HG03045 (cell line): ENCODE results near the gene CYFIP2.
"Not testable (repeated sequence)": the region's sequence is repeated elsewhere in the genome, so short reads cannot be mapped to it uniquely, and the experiment has no call there.

ENCODE experiments used
- ATAC-seq: cut with Tn5 transposase; IDR thresholded peaks from one replicate; pipeline ENCODE4 v1.9.1; 2021; ENCODE audit warnings: mild to moderate bottlenecking, moderate library complexity; ENCODE audit not compliant: unreplicated experiment

CYFIP2 gene

DNA sequence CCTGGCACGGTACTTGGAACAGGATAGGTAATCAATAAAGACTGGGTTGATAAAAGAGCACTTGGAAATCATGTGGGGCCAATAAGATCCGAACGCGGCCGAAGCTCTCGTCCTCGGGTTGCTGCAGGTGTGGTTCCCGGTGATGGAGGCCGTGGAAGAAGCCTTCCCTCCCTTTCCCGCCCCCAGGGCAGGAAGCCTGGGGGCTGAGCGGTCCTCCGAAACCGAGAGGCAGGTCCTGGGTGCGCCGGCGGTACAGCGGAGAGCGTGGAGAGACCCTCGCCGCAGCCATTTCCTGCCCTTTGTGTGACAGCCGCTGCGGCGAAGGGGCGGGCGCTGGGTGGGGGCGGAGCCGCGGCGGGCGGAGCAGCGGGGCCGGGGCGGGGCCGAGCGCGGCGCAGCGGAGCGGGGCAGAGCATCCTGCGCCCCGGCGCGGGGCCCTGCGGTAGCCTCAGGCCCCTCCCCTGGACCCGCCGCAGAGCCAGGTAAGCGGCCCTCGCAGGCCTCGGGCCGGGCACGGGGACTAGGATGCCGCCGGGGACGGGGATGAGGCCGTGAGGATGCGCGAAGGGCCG, at the start of gene CYFIP2:
Gene CYFIP2, plus strand, starts transcription at position 410 of the 572 bp plus-strand sequence. CDS start 19,239 bp downstream, outside the sequence.
- peak; percentile 91 for ATAC-seq

DNA sequence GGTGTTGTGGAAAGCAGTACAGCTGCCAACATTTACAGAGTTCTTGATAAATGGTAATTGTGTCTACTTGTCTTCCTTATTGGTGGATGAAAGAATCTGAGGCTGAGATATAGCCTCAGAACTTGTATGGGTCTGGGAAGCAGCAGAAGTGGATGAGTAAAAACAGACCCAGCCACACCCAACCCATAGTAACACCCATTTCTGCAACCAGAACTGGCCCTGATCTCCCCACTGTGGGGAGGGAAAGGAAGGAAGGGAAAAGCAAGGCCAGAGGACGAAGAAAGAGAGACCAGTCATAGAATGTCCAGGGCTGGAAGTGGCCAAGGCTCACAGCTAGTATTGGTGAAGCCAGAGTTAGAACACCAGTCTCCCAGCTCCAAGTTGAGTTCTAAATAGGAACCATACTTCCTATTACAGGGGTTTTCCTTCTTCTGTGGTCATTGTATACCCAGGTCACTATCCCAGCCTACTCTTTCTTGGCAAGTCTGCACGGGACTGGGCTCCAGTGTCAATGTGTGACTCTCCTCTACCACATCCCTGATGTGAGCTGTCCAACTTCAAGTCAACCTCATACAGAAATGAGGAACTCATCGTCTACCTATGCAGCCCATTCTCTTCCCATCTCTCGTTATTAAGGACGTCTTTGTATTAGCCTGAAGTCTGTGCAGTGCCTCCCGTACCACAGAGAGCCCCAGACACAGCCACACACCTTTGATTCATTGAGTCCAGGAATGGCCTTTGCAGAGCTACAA, 49.4 kb upstream of the CYFIP2 start:
- ATAC-seq = no peak

DNA sequence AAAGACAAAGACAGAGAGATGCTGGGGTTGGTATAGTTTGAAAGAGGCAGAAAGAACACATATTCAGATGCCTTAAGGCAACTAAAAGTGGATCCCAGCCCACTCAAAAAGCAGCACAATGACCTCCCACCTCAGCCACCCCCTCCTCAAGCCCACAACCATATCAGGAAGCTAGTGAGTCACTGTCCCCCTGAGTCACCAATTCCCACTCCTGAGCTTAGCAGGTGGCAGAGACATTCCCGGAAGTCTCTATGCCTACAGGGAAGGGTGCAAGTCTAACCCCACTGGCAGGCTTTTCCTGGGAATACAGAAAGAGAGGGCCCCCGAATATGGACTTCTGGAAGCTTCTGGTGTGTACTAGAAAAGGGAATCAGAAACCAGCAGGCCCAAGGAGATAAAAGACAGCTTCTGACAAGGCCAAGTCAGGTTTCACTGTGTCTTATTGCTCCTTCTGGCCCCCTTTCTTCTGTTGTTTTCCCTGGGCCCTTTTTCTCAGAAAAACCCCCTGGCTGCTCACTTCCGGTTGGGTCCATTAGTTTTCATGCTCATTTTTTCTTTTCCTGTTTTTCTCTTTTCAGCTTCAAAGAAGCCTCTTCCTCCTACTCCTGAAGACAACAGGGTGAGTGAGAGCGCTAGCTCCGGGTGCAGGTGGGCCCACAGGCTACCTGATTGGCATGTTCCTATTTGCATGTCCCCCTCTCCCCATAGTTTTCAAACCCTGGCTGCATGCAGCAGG, 48.5 kb upstream of the CYFIP2 start:
- ATAC-seq = no peak

DNA sequence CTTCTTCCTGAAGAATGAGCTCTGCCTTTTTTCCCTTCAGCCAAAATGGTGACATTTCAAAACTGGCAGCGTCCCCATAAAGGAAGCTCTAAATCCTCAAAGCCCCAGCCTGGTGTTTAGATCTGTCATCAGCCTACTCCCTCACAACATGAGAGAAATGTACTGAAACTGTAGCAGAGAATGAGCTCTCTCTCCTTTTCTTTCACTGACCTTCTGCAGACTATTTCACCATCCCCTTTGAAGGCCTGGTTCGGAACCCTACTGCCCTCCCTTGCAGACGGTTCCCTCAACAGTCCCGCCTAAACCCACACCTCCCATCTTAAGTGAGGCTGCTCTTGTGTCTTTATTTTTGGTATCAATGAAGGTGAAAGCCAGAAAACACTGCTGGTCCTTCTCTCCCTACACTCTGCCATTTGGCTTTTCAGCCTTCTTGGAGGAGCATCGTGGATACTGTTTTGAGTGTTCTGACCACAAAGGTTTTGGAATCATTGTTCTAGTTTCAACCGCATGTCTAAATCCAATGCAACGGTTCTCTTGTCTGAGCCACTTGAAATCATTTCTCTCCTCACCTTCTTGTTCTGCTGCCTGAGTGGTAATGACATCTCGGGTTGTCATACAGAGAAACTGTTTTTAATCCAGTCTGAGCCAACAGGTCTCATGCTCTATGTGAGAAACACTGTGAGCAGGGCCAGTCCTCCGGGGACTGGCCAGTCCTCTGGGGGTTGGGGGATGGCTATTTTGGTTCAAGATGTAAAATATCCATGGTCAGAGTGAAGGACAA, 46.2 kb upstream of the CYFIP2 start:
- ATAC-seq = peak; percentile 75

DNA sequence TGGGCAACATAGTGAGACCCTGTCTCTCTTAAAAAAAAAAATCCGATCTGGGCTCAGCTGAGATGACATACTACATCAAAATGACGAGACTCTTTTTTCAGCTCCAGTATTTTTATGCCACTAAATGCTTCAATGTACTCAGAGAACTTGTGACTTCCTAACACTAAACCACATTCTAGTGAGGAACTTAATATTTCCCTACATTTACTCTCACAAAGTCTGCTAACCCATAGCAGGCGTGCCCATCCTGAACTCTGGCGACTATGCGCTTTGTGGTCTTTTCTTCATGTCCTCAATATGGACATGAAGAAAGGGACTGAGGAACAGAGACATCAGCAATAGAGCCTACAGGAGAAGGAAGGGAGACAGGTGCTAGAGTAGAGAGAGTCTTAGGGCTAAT, 44.0 kb upstream of the CYFIP2 start:
- no peak for ATAC-seq

DNA sequence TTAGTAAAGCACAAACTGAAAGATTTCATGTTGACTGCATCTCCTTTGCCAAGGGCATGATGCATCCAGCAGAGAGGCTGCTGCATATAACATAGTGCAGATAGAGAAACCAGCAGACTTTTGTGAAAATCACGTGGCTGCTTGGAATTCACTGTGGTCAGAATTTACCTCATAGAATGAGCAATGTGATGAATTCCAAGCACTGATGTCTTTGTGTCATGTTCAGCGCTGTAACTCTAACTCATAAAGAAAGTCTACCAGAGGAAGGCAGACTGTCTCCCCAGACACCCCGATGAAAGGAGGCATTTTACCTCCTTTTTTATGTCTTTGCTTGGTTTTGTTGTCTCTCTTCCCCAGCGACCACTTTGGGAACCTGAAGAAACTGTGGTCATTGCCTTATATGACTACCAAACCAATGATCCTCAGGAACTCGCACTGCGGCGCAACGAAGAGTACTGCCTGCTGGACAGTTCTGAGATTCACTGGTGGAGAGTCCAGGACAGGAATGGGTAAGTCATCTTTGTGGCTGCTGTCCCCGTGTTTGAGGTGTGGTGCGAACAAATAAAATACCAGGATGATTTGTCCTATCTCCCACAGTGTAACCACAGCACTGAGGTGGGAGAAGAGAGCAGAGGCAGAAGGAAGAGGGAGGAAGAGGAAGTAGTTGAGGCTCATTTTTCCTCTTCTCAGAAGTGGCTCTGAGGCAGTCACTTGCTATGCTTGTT, 43.3 kb upstream of the CYFIP2 start:
- no peak for ATAC-seq

DNA sequence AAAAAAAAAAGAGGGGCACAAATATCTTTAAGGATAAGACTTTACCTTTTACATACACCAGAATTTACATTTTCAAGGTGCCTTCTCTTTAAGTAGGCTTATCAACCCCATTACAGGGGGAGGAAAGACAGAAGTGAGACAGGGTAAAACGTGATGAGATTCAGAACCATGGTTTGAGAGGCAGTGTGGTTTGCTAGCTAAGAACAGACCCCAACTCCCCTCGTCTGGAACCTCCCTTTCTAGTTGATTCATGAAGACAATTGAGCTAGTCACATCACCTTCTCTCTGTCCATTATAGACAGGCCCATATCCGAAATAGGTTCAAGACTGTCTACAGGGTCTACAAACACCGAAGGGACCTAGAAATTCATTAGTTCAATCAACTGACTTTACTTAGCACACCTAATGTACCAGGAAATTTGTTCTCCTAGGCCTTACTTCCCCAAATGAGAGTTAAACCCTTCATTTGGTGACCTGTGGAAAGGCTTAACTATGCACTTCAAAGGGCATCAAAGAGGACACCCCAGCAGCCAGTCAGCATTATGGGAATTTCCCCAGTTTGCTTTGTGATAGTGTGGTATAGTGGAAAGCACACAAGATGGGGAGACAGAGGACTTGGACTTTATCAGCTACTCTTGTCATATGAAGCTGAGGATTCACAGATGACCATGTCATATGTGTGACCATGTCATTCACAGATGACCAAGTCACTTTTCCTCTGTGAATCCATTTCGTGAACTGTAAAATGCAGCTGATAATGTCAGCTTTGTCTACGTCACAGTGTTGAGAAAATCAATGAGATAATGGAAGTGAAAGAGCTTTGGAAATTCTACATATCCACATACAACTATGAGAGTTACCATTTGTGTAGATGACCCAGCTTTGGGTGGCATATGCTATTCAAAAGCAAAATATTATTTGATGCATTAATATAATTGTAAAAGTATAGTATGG, 40.2 kb upstream of the CYFIP2 start:
- ATAC-seq = no peak

DNA sequence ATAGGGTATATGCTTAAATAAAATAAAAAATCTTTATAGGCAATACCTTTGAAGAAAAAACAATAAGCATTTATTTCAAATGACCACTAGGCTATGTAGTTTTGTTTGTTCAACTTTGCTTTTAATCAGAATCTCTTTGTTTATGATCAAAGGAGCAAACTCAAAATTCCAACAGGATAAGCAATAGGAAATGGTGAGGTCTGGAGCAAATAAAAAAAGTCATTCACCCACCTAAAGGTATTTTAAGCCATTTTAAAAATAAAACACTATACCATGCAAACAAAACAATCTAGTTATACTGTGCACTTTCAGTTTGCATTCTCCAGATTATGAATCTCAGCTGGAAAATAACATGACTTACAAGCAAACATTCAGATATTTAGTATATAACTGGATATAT, 35.3 kb upstream of the CYFIP2 start:
- no peak for ATAC-seq

DNA sequence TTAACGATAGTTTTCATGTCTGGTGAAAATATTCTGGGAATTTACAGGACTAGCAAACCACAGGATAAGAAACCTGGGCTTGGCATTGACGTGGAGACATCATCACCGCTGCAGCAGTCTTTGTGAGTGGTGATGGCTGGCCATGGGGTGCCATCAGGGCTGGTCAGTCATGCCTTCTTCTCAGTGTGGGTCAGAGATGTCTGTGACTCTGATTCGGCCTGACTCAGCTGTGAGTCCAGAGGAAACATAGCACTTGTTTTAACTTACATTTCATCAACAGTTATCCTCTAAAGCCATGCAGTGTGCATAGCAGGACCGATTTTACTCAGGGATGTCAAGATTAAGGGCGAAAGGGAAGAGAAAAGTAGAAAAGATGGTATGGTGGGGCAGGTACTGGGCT, 33.2 kb upstream of the CYFIP2 start:
- no peak for ATAC-seq

DNA sequence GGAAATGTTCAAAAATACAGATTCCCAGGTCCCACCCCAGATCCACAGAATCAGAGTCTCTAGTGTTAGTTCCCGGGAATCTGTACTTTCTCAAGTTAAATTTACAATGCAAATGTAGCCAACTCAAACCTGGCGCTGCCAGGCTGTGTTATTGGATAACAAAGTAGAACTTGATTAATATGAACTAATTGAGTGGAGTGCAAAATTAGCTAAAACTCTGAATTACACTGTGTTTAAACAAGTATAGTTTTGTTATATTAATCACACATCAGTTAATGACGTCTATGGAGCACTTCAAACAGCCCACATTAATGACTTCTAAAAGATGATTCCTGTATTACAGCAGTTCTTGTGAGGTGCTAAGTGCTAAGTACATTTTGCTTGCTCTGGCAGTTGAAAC, 32.4 kb upstream of the CYFIP2 start:
- ATAC-seq = no peak

DNA sequence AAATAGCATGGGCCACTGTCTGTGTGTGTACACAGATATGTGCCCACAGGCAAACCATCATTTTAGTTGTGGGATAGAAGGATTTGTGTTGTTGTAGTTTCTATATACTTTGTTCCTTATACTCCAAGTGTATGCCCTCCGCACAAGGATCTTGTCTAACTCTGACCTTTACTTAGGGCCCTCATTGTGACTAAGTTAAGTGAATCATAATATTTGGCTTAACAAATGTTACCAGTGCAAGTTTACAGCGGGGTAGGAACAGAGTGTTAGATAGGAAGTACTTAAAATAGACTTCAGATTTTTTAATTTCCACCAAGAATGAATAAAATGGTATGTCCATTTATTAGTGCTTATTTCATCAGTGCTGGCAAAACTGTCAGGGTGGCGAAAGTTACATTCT, 29.5 kb upstream of the CYFIP2 start:
- no peak for ATAC-seq

DNA sequence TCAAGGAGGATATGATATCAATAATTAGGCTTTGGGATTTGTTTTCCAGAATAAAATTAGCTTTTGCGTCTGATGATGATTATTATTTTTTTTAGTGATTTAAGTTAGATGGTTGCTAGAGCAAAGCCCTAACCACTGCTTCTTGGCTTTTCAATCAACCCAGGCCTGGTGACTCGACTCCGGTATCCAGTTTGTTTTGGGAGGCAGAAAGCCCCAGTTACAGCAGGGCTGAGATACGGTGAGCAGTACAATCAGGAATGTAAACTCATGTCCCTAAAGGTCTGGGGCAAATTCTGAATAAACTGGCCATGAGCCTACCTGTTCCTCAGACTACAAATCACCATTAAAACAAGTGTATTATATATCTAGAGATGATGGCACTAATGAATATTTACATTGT, 24.4 kb upstream of the CYFIP2 start:
- ATAC-seq = no peak

DNA sequence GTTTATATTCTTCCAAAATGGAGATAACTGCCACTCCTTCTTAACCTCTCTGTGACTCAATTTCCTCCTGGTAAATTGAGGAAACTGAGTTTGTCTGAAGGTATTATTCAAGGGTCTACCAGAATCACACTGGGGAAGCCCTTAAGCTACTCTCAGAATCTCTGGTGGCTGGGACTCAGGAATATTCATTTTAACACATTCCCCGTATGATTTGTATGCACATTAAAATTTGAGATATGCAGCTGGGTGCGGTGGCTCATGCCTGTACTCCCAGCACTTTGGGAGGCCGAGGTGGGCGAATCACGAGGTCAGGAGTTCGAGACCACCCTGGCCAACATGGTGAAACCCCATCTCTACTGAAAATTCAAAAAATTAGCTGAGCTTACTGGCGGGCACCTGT, 21.2 kb upstream of the CYFIP2 start:
- not testable (repeated sequence) for ATAC-seq

DNA sequence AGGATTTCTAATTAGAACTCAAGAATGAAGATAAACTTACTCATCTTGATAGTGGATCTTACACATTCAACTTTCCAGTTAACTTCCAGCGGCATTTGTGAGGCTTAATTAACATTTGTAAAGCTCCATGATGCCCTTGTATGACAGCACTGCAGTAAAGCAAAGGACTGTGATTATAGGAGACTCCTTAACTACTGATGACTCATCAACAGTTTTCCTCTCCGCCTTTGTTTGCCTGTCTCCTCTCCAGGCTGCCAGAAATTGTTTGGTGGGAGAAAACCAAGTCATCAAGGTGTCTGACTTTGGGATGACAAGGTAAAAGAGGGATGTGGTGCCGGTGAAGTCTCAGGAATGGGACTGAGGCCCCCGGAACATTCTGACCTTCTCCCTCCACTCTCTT, 20.4 kb upstream of the CYFIP2 start:
- no peak for ATAC-seq

DNA sequence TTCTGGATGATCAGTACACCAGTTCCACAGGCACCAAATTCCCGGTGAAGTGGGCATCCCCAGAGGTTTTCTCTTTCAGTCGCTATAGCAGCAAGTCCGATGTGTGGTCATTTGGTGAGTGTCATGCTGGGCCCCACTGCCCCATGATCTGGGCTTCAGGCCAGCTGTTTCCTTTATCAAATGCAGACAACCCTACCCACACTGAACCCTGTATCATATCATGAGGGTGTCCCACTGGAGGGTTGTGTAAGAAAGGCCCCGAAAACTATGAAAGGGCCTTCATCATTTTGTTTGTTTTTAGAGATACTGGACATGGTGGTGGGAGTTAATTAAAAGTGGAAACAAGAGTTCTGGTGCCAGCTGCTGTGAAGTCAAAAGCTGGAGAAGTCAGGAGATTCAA, 20.0 kb upstream of the CYFIP2 start:
- no peak for ATAC-seq

DNA sequence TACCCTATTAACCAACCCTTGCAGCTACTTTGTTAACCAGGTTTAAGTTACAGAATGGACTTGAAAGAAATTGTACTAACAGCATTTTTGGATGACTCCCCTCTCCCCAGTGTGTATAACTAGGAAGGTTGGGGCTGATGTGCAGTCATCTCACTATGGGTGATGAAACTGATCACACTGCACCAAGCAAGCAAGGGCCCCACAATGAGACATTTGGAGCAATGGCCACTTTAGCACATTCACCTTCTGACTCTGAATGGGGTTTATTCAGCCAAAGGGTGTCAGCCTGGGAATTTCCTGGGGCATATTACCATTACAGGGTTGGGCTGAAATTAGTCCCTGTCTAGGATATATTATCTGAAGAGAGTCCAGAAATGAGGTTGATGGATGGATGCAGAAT, 18.7 kb upstream of the CYFIP2 start:
- ATAC-seq = no peak

DNA sequence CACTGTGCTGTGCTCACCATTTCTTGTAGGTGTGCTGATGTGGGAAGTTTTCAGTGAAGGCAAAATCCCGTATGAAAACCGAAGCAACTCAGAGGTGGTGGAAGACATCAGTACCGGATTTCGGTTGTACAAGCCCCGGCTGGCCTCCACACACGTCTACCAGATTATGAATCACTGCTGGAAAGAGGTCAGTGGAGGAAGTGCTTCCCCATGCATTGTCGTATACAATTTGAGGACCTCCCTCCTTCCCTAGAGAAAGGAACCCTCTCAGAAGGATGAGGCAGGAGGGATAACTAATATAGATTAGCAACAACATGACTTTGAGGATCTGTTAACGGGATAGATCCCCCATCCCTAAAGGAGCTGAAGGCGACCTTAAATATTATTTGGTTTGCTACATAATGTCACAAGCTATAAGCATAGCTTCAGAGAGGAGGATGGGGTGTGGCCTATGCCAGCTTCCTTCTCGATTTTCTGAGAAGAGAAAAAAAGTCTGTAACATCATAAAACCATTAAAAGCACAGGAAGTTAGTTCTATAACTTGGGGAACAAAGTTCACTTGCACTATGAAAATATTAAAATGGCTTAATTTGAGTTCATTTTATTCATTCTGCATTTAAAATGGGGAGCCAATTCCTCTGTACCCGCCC, 17.0 kb upstream of the CYFIP2 start:
- no peak for ATAC-seq

DNA sequence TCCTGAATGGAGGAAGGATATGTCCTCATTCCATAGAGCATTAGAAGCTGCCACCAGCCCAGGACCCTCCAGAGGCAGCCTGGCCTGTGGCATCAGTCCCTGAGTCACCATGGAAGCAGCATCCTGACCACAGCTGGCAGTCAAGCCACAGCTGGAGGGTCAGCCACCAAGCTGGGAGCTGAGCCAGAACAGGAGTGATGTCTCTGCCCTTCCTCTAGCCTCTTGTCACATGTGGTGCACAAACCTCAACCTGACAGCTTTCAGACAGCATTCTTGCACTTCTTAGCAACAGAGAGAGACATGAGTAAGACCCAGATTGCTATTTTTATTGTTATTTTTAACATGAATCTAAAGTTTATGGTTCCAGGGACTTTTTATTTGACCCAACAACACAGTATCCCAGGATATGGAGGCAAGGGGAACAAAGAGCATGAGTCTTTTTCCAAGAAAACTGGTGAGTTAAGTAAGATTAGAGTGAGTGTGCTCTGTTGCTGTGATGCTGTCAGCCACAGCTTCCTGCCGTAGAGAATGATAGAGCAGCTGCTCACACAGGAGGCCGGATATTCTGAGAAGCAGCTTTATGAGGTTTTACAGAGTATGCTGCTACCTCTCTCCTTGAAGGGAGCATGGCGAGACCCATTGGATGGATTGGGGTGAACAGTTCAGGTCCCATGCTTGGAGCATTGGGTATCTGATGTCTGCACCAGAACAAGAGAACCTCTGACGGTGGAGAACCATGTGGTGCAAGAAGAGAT, 13.0 kb upstream of the CYFIP2 start:
- peak; percentile 80 for ATAC-seq
